Stimulated activated CD4-positive, alpha-beta T cell treated with anti-CD3 and anti-CD28 coated beads, Interleukin-15, amount 100 ng/mL, for 48 hours (primary cell): ENCODE results near the gene TMEM167B.
"Not testable (repeated sequence)": the region's sequence is repeated elsewhere in the genome, so short reads cannot be mapped to it uniquely, and the experiment has no call there.

Experiments
- DNase-seq, 2 donors: peaks; one replicate each; pipeline ENCODE4 v3.0.0-alpha.2; 2020; ENCODE audit warnings: low read depth in 2 of 2

The TMEM167B gene

DNA sequence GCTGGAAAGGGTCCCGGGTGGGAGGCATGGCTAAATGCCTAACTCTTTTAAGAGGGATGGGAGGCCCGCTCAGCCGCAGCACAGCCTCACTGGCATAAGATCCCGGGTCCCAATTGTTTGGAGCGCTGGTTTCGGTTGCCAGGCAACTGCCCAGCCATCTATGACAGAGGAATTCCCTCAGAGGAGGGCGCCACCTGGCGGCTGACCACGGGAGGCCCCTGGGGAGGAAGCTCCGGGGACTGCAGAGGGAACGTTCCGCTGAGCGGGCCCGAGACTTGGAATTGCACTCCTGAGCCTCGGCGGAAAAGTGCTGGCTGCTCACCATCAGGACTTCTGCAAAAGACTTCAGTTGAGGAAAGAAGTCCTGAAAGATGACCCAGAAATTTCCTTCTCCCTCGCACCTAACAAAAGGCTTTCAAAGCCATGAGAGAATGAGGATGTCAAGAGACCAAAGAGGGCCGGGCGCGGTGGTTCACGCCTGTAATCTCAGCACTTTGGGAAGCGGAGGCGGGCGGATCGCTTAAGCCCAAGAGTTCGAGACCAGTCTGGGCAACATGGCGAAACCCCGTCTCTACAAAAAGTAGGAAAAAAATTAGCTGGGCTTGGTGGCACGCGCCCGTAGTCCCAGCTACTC, 22.2 kb downstream of the TMEM167B start:
- peak; percentile 79 to 89 for DNase-seq

DNA sequence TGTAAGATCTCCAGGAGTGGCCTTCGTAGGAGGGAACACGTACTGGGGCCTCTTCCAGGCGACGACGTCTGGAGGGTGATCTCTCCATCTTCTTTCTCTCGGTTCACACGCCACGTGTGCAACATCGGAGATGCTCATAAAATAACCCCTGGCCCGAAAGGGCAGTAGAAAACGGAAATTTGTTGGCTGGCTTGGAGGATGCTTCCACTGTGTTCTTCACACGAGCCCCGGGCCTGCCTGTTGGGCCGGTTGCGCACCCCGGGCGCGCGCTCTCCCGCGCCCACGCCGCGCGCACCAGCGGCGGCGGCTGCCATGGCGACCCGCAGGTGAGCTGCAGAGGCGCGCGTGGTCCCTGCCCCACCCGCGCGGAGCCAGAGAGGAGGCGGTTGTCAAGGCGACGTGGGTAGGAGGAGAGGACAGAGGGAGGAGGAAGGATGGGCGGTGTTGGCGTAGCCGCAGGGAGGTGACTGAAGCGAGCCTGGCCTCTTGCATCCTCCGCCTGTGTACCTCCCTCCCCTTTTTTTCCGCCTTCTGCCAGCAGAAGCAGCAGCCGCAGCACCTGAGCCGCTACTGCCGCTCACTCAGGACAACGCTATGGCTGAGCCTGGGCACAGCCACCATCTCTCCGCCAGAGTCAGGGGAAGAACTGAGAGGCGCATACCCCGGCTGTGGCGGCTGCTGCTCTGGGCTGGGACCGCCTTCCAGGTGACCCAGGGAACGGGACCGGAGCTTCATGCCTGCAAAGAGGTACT, 23.2 kb downstream of the TMEM167B start, which contains the start of gene ELAPOR1:
Gene ELAPOR1 (plus strand): TSS at position 526 of the 752 bp plus-strand sequence. CDS start 69 bp downstream, at position 595.
- peak; percentile 62 to 69 for DNase-seq

DNA sequence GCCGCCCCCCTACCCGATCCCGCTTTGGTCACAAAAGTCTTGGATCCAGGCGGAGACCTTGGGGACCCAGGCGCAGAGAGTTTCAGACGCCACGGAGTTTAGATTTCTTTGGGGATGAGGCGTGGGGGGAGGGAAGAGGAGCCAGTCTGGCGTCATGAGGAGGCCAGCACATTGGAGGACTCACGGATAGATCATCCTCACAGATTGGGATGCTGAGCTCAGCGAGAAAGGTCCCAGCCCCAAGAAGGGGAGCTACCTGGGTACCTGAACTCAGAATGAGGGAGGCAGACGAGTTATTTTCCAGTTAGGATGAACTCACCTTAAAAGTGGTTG, 23.7 kb downstream of the TMEM167B start:
- no peak for DNase-seq

DNA sequence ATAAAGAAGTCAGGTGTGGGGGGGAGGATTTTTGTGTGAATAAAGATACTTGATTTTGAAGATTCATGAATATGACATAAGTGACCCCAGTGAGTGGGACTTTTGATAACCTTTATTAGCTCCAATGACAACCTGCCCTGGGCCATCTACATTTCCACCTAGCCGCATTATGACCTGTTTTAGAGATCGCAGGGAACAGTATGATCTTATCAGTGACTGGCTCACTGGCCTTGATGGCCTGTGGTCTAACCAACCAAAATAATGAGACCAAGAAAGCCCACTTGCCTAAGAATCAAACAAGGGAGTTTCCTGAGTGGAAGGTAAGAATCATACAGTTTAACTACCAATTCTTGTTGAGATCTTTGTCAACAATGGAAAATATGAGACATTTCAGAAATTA, 25.1 kb downstream of the TMEM167B start:
- DNase-seq, result no peak

DNA sequence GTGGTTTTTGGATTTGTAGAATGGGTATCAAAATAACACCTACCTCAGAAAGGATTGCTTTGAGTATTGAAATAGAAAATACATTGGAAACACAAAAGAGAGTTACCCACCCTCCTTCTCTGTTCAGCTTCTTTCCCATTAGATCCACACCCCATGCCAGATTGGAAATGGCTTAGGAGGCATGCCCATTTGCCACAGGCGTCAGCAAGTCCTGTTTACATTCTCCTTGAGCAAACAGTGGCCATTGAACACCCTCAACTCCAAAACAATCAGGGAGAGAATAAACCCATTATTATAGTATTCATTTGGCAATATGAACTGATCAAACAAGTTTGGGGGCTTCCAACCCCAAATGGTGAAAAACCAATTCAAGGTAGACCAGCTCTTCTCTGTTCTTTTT, 25.7 kb downstream of the TMEM167B start:
- no peak for DNase-seq

DNA sequence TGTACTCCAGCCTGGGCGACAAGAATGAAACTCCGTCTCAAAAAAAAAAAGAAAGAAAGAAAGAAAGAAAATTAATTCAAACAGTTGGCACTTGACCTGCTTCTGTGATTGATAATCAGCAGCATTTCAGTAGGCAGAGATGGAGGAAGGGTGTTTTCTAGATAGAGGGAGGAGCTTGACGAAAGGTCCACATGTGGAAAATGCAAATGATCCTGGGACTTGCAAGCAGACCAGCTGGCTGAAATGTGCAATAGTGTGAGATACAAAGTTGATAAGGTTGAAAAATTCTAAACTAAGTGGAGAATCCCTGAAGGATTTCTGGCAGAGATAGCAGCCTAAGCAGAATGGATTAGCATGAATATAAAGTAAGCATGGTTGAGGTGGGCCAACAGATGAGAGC, 27.5 kb downstream of the TMEM167B start:
- DNase-seq, result no peak

DNA sequence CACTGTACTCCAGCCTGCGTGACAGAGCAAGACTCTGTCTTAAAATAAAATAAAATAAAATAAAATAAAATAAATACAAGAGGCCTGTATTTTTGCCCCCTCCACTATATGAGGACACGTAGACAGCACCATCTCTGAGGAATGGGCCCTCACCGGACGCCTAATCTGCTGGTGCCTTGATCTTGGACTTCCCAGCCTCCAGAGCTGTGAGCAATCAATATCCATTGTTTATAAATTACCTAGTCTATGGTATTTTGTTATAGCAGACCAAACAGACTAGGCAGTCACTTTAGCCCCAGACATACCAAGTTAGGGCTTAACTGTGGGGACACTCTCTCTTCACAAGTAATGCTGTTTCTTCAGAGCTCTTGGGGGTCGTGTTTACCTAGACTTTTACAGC, 29.8 kb downstream of the TMEM167B start:
- DNase-seq, result no peak

DNA sequence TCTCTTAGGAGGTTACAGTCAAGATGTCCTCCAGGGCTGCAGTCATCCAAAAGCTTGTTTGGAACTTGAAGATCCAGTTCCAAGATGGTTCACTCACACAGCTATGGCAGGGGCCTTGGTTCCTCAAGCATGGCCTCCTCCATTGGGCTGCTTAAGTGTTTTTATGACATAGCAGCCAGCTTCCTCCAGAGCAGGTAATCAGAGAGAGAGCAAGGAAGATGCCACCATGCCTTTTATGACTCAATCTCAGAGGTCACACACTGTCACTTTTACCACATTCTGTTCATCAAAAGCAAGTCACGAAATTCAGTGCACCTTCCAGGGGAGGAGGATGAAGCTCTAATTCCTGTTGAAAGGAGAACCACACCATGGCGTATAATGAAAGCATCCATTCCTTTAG, 40.5 kb downstream of the TMEM167B start:
- DNase-seq, result no peak

DNA sequence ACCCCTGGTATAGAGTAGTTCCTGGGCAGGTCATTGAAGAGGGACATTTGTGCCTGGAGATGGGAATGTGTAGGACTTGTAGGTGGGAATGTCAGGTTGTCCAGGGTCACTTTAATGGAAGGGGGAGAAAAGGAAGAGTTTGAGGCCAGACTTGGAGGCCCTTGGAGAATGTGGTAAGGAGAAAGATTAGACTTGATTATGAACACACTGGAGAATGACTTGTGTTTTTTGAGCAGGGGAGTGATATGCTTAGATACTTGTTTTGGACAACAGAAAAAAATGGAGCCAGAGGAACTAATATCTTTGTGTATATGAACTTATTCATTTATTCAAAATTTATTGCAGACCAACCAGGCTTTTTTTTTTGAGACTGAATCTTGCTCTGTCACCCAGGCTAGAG, 41.2 kb downstream of the TMEM167B start:
- no peak for DNase-seq

DNA sequence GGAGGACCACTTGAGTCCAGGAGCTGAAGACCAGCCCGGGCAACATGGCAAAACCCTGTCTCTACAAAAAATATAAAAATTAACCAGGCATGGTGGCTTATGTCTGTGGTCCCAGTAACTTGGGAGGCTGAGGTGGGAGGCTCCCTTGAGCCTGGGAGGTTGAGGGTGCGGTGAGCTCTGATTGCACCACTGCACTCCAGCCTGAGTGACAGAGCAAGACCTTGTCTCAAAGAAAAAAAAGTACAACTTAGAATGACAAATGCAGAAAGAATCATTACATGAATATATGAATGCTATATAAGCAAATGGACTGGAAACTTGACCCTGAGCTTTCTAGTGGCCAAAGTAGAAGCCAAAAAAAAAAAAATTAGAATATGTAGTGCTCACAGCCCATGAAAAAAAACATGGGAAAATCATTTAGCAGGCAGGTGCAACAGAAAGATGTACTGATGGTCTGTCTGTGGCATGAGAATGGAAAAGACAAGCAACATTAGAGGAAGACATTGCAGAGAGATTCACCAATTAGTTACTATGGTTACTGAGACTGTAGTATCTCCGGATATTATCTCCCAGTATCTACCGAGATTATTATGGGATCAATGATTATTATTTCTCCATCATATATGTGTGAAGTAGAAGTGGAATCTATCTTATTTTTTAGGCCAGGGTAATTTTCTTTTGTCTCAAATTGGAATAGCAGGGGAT, 42.6 kb downstream of the TMEM167B start:
- no peak for DNase-seq

DNA sequence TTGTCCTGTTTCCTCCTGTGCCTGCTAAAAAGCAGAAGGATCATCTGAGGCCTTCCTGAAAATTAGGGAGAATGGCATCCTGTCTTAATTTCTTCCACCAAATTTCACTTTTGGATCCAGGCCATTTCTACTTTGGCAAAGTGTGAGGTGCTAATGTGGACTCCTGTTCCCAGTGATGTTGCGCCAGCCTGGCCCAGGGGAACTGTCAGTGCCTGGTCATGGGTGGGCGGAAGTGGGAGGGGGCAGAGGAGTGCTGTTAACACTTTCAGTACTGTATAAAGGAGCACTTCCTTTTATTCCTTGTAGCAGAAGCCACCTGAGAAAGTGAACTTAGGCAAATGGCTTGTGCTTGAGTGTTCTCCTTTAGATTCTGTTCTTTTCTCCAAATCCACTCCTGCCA, 43.3 kb downstream of the TMEM167B start:
- DNase-seq, result no peak

DNA sequence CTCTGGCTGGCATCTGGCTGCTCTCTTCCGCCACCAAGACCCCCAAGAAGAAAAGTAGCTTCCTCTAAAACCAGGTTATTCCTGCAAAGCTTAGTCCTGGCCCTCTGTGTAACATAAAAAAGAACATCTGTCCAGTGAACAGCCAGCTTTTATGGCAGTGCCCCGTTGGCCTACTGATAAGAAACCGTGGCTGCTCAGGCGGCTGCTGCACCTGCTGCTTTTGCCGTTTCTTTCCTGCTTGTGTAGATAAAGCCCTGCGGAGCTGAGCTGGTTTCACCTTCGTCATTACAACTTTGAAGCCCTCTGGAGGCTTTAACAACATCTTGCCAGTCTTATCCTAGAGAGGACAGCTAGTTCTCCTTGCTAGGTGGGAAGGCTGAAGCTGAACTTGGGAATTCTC, 43.9 kb downstream of the TMEM167B start:
- DNase-seq, result no peak

DNA sequence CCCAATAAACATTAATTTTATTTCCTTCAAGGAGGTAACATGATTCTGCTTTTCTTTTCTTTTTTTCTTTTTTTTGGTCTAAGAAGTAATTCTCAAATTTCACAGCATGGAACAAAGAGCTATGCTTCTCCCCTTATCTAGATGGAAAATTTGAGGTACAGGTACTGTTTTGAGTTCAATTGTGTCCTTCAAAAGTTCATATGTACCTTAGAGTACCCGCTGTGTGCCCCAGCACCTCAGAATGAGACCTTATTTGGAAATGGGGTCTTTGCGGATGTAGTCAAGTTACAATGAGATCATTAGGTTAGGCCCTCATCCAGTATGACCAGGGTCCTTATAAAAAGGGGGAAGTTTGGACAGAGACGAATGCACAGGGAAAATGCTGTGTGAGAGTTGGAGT, 45.4 kb downstream of the TMEM167B start:
- no peak for DNase-seq

DNA sequence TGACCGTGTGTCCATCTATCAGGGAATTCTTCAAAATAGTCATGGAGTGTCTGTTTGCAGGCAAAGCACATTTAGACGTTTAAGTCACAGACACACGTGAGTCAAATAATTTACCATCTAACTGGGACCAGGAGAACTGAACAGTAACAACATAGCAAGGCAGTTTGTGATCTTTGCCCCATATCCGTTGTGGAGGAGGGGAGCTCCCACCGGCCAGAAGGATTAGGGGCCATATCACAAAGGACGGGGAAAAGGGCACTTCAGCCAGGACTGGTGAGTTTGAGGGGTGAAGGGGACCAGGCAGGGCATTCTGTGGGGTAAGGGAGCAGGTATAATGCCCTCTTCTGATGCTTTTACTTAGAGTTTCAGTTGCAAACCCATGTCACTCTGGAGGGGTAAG, 46.2 kb downstream of the TMEM167B start:
- no peak for DNase-seq

DNA sequence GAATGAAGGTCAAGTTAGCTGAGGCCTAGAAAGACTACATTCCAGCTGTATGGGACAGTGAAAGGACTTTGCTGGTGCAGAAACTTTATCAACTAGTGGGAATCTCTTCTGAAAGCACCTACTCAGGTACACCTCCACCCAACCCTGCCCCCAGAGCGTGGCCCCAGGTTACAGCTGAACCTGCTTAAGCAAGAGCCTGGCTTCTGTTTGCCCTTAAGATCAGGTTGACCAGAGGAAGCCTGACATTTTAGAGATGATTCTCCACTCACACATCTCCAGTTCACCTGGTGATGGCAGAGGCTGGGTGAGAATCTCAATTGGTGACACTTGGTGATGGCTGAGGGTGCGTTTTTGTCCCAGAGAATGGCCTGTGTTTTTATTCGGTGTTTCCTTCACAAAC, 47.4 kb downstream of the TMEM167B start:
- no peak for DNase-seq

DNA sequence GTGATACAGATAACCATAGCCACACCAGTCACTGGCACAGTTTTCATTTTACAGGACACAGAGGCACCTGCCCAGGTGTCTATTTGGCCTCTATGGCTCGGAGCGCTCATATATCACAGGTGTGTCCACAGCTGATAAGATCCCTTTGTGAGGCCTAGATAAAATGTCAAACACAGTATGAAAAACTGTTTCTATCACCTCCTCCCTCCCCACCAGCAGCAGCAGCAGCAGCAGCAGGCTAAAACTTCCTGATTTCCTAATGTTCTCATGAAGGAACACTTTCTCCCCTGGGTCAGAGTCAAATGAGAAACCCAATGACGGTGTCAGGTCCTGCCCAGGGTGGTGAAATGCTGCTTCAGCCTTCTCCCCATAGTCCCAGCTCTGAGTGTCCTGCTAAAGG, 47.8 kb downstream of the TMEM167B start:
- no peak for DNase-seq

DNA sequence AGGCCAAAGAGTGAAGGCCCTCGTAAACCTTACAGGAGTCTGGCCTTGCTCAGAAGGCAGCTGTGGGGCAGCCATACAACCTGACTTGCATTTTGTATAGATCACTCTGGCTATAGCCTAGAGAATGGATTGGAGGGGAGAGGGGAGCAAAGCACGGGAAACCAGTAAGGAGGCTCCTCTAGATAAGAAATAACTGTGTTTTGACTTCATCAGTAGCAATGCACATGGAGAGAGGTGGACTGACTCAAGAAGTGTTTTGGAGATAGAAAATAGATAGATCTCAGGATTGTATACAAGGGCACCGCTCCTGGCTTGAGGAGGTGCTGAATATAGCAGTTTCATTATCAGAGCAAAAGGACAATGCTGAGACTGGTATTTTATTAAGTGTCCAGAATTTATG, 49.8 kb downstream of the TMEM167B start:
- no peak for DNase-seq

DNA sequence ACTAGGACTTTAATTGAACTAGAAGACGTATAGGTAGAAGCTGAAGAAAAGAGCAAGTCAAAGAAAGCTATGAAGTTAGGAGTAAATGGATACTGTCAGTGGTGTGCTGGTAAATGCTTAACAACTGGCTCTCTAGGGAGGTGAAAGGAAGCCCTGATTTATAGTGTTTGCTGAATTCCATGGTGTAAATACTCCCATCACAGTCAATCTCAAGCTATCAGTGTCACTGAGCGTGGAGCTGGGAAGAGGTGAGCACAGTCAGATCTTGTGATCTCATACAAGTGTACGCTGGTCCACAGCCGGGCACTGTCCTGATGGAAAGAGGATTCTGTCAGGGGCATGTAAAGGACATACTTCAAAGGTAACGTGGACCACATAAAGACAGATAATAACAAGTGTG, 51.7 kb downstream of the TMEM167B start:
- DNase-seq, result no peak

DNA sequence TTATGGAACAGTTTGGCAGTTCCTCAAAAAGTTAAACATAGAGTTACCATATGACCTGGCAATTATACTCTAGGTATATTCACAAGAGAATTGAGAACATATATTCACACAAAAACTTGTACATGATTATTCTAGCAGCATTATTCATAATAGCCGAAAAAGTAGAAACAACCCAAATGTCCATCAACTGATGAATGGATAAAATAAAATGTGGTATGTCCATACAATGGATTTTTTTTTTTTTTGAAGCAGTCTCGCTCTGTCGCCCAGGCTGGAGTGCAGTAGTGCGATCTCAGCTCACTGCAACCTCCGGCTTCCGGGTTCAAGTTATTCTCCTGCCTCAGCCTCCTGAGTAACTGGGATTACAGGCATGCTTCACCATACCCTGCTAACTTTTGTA, 52.2 kb downstream of the TMEM167B start:
- not testable (repeated sequence) for DNase-seq
